Smooth muscle cell (in vitro differentiated cells): Measurements from ENCODE around the gene DDI1. TPM values are rescaled to one million over a fixed set of nuclear protein-coding genes. Genes with fewer than 3 reads are reported as not detected.

ENCODE experiments used
- DNase-seq: peaks from one replicate; lab custom pipeline; 2025; ENCODE audit not compliant: unreplicated experiment; lab: John Stamatoyannopoulos, UW
- H2AFZ ChIP-seq: fragments of 200-600 bp; sonication (generic); 2 replicates; pipeline ENCODE4 v1.6.0; 2016; ENCODE audit warnings: antibody characterized with exemption, low read depth, mild to moderate bottlenecking
- H3F3A ChIP-seq: fragments of 200-600 bp; sonication (generic); 2 replicates; pipeline ENCODE4 v1.6.0; 2017; ENCODE audit warnings: antibody characterized with exemption, low read depth
- H3K27ac ChIP-seq: fragments of 200-600 bp; sonication (generic); 2 replicates; pipeline ENCODE4 v1.5.1; 2016; ENCODE audit warnings: low read depth, mild to moderate bottlenecking
- H3K27me3 ChIP-seq: fragments of 200-600 bp; sonication (generic); 2 replicates; pipeline ENCODE4 v1.6.1; 2016; ENCODE audit warnings: low read depth, mild to moderate bottlenecking
- H3K36me3 ChIP-seq: fragments of 200-600 bp; sonication (generic); 2 replicates; pipeline ENCODE4 v1.5.1; 2016; ENCODE audit warnings: low read depth
- H3K4me1 ChIP-seq: fragments of 200-600 bp; sonication (generic); 2 replicates; pipeline ENCODE4 v1.5.1; 2016; ENCODE audit warnings: low read depth
- H3K4me2 ChIP-seq: fragments of 200-600 bp; sonication (generic); 2 replicates; pipeline ENCODE4 v1.6.0; 2016; ENCODE audit warnings: mild to moderate bottlenecking
- H3K4me3 ChIP-seq: fragments of 200-600 bp; sonication (generic); 2 replicates; pipeline ENCODE4 v1.5.1; 2016; ENCODE audit warnings: mild to moderate bottlenecking
- H3K79me2 ChIP-seq: fragments of 200-600 bp; sonication (generic); 2 replicates; pipeline ENCODE4 v1.6.0; 2016; ENCODE audit warnings: low read depth, mild to moderate bottlenecking
- H3K9ac ChIP-seq: fragments of 200-600 bp; sonication (generic); 2 replicates; pipeline ENCODE4 v1.6.0; 2016; ENCODE audit warnings: low read depth
- H3K9me3 ChIP-seq: fragments of 200-600 bp; sonication (generic); replicated peaks from 2 replicates; pipeline ENCODE4 v1.5.1; 2016; ENCODE audit warnings: low read depth
- H4K20me1 ChIP-seq: fragments of 200-600 bp; sonication (generic); 2 replicates; pipeline ENCODE4 v1.6.0; 2016; ENCODE audit warnings: low read depth
- whole genome bisulfite sequencing: methylation state at CpG from one replicate; pipeline ENCODE4 v1.1.7; 2016; ENCODE audit warnings: low lambda C conversion rate; 5-methylcytosine and 5-hydroxymethylcytosine counted together
- polyA plus RNA-seq: library from polyadenylated mRNA; unstranded; fragments of >200 nt; fragmentation: Nextera tagmentation; extraction: Ambion mirVana; gene quantifications from 2 replicates; pipeline ENCODE4 v1.2.1, GENCODE V29; 2016
- total RNA-seq: library from RNA; depleted of rRNA; stranded (reverse); fragments of >200 nt; gene quantifications from 2 replicates; pipeline ENCODE4 v1.2.3, GENCODE V29; 2014
- TF ChIP-seq, protein P1 (sequence below): fragments of 200-600 bp; sonication (generic); IDR thresholded peaks from 2 replicates; pipeline ENCODE4 v1.5.1; 2017; ENCODE audit warnings: borderline replicate concordance, mild to moderate bottlenecking, antibody characterized with exemption; ENCODE audit not compliant: insufficient read depth, poor library complexity, severe bottlenecking

Gene DDI1
- total and polyA plus RNA-seq, 2 experiments from 2014 or later: not detected

DNA sequence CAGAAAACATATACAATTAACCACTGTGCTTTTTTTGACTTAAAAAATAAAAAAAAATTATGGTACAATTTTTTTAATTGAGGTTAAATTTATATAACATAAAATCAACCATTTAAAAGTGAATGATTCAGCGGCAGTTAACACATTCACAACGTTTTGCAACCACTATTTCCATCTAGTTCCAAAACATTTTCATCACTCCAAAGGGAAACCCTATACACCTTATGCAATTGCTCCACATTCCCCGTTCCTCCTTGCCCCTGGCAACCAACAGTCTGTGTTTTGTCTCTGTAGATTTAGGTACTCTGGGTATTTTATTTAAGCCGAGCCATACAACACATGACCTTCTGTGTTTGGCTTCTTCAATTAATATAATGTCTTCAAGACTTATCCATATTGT is 15.3 kb downstream of the DDI1 start:
- Histone ChIP-seq H3K27me3 (no peaks in the 10 kb centered on the region), H3K4me2 (no peak overlapping the region), H3K9me3 (no peaks in the 10 kb centered on the region), H3K4me3 (no peak overlapping the region), H3F3A (no peaks in the 10 kb centered on the region), H3K9ac (no peak overlapping the region), H3K27ac (no peak overlapping the region), H3K4me1 (no peaks in the 10 kb centered on the region), H3K79me2 (no peaks in the 10 kb centered on the region), H2AFZ (no peak overlapping the region), H3K36me3 (no peaks in the 10 kb centered on the region), H4K20me1 (no peaks in the 10 kb centered on the region)
- WGBS: 81% methylated on average over 4 of the region's 4 CpGs
- no peak for DNase-seq
- TF ChIP-seq, protein P1, sequence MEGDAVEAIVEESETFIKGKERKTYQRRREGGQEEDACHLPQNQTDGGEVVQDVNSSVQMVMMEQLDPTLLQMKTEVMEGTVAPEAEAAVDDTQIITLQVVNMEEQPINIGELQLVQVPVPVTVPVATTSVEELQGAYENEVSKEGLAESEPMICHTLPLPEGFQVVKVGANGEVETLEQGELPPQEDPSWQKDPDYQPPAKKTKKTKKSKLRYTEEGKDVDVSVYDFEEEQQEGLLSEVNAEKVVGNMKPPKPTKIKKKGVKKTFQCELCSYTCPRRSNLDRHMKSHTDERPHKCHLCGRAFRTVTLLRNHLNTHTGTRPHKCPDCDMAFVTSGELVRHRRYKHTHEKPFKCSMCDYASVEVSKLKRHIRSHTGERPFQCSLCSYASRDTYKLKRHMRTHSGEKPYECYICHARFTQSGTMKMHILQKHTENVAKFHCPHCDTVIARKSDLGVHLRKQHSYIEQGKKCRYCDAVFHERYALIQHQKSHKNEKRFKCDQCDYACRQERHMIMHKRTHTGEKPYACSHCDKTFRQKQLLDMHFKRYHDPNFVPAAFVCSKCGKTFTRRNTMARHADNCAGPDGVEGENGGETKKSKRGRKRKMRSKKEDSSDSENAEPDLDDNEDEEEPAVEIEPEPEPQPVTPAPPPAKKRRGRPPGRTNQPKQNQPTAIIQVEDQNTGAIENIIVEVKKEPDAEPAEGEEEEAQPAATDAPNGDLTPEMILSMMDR: no peak

DNA sequence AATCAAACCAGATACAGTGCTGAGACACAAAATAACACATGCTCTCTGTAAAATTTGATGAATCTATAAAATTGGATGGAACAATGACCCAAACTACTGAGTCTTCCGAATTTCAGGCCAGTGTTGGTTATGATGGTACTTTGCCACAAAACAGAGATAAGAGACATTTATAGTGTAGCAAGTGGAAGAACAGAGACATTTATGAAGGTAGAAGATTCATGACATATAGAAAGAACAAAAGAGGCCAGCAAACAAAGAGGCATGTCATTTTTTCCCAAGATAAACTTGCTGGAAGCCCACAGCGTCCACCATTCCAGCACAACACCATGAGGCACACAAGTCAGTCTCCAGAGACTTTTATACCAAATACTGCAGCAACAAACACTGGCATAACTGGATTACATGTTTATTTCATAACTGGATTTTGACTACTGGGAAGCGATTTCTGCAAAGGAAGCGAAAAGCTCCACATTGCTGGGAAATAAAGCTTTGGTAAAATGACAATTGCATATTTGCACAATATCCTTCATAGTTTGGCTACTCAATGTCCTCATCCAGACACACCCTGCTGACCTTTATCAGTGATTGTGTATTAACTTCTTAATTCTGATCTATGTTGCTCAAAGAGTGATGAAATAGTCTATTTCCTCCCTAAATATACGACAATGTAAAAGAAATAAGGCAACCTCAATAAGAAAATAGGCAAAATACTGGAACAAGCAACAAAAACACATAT is 17.5 kb downstream of the DDI1 start:
- DNase-seq: no peak
- no peaks in the 10 kb centered on the region for H3K27me3 ChIP-seq
- no peak overlapping the region for H3K4me3 ChIP-seq
- H3K9ac ChIP-seq: no peak overlapping the region
- H3K4me2 ChIP-seq: no peak overlapping the region
- H3K79me2 ChIP-seq: no peaks in the 10 kb centered on the region
- no peaks in the 10 kb centered on the region for H3K4me1 ChIP-seq
- no peaks in the 10 kb centered on the region for H3K9me3 ChIP-seq
- H3K27ac ChIP-seq: no peak overlapping the region
- TF ChIP-seq, protein P1: no peak
- 81% methylated on average over 5 of the region's 5 CpGs for WGBS
- no peak overlapping the region for H2AFZ ChIP-seq
- H4K20me1 ChIP-seq: no peaks in the 10 kb centered on the region
- no peaks in the 10 kb centered on the region for H3K36me3 ChIP-seq
- H3F3A ChIP-seq: no peaks in the 10 kb centered on the region

DNA sequence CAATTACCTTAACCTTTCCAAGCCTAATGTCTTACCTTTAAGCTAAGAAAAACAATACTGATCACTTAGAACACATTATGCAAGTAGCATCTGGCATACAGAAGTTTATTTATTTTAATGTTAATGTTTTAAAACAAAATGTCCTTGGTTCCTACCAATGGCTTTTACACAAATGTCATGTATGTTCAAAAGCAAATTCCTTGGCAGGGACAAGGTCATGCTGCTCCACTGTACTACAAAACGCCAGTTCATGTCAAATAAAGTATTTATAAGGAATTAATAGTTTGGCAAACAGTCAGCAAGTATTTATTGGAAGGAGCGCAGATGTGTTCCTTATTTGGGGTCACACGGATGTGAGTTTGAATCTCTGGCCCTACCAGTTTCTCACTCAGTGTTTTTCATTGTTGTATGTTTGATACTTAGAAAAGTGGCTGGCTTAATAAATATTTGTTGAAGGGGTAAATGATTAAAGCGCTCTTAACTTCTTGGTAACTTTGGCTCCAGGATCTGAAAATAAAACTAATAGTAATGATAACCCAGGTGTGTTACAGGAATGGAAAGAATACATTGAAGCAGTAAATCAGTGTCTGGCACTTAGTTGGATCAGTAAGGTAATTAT is 18.6 kb downstream of the DDI1 start:
- Histone ChIP-seq H3K4me3 (no peak overlapping the region), H3K9me3 (no peaks in the 10 kb centered on the region), H3K4me1 (no peaks in the 10 kb centered on the region), H3K9ac (no peak overlapping the region), H3K4me2 (no peak overlapping the region), H3K27me3 (no peaks in the 10 kb centered on the region), H4K20me1 (no peaks in the 10 kb centered on the region), H3K36me3 (no peaks in the 10 kb centered on the region), H3F3A (no peaks in the 10 kb centered on the region), H3K79me2 (no peaks in the 10 kb centered on the region), H3K27ac (no peak overlapping the region), H2AFZ (no peak overlapping the region)
- DNase-seq: no peak
- 93% methylated on average over 4 of the region's 4 CpGs for WGBS
- TF ChIP-seq, protein P1: no peak

DNA sequence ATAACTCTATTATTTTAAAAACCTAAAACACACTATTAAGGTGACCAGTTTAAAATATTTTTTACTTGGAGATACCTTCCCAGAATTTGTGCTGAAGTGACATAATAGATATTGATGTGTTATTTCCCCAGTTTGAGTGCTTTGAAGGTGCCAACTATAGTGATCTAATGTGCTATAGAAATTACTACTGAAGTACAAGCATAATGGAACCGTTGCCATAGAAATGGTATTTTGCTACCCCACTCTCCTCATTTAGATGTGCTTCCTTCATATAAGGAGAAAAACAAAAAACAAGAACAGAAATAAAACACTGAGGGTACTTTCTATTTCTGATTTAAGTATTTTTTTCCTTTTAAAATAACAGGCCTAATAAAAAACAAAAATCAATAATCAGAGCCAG is 19.2 kb downstream of the DDI1 start:
- H3K36me3 ChIP-seq: no peaks in the 10 kb centered on the region

More for the DNA sequence above, 19.2 kb downstream of the DDI1 start:
- Histone ChIP-seq H3K9me3 (no peaks in the 10 kb centered on the region), H3K27me3 (no peaks in the 10 kb centered on the region), H3K9ac (no peak overlapping the region), H3K4me1 (no peaks in the 10 kb centered on the region), H3K79me2 (no peaks in the 10 kb centered on the region), H2AFZ (no peak overlapping the region), H3K4me2 (no peak overlapping the region), H3K4me3 (no peak overlapping the region), H3K27ac (no peak overlapping the region), H4K20me1 (no peaks in the 10 kb centered on the region), H3F3A (no peaks in the 10 kb centered on the region)
- TF ChIP-seq, protein P1: no peak
- no peak for DNase-seq
- 100% methylated on average over 1 of the region's 1 CpG for WGBS
